Myocyte (in vitro differentiated cells): ENCODE results near the gene SLC5A11. TPM values are rescaled to one million over a fixed set of nuclear protein-coding genes. Genes with fewer than 3 reads are reported as not detected.

ENCODE experiments used
- DNase-seq: peaks from one replicate; pipeline ENCODE4 v3.0.0-alpha.2; 2012; ENCODE audit warnings: low read depth
- total RNA-seq: library from RNA; depleted of rRNA; stranded (reverse); fragments of >200 nt; gene quantifications from 2 replicates; pipeline ENCODE4 v1.2.3, GENCODE V29; 2014

SLC5A11 gene
- total RNA-seq, 1 donor from 2014 or later = not detected

- no peak for DNase-seq
Measured at GRCh38 chr16:24917236-24917635, 71.5 kb downstream of the SLC5A11 start.

DNA sequence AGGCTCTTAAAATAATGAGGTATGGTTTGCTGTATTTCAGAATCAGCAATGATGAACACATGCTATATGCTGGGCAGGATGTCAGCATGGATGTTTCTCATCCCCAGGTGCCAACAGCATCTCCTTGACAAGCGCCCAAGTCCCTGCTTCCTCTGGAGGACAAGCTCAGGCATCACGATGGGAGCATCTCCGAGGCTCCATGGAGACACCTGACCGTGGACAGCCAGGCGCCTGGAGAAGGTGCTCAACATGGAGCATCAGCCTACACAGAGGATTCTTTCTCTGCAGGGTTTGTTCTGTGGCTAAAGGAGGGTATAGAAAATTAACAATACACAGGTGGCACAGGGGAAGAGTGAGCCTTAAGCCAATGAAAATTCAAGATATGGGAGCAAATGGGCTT lies 72.1 kb downstream of the SLC5A11 start:
- no peak for DNase-seq

DNA sequence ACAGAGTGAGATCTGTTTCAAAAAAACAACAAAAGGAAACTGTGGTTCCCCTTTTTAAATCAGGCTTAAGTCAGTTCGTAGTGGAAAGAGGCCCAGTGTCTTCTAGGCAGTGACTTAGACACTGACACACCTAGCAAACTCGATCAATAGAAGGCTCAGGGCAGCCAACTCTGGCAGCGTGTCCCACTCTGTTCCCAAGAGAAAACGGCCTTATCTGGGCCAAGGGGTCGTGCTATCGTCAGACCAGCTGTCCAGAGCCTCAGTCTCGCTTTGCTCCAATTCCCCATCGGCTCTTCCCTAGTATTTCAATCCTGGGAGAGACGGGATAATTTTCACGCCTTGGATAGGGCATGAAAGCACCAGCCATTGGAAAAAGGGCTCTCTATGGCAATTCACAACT lies 72.9 kb downstream of the SLC5A11 start:
- DNase-seq = no peak

DNA sequence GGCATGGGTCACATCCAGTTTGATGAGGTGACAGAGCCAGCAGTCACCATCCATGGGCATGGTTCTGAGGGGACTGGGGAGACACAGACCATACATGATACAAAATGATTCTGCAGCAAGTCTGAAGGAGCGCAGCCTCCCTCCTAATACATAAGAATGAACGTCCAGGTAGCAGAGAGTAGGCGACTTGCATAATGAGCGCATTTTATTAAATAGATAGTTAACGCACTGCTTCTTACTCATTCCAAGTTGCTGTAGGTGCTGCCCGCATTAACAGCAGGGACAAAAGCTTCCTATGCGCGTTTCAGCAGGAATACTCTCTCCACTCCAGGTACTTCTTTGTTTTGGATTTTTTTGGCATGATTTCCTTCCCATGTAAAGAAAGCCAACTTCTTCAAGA lies 73.8 kb downstream of the SLC5A11 start:
- no peak for DNase-seq

- DNase-seq = no peak
Measured at GRCh38 chr16:24920568-24920967, 74.8 kb downstream of the SLC5A11 start.

DNA sequence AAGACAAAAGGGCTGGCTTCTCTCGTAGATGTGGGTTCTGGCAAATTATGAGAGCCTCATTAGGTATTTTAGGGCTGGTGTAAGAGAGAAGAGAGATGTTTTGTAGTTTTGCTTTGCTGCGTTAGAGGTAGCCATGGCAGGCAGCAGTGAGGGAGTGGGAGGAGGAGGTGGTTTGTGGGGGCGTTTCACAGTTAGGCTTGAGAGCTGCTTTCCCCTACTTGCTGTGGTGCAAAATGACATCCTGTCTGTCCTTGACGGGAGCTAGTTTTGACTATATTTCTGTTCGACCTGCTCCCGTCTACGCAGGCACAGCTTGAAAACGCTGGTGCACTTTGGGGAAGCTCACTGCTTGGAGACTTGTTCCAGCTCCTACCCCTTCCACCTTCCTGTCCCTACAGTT lies 75.5 kb downstream of the SLC5A11 start:
- no peak for DNase-seq

- DNase-seq = no peak
Measured at GRCh38 chr16:24925163-24925562, 79.4 kb downstream of the SLC5A11 start.

GRCh38 chr16:24929409-24929808 lies 83.6 kb downstream of the SLC5A11 start:
- DNase-seq = no peak

- no peak for DNase-seq
Measured at GRCh38 chr16:24930440-24930839, 84.7 kb downstream of the SLC5A11 start.

DNA sequence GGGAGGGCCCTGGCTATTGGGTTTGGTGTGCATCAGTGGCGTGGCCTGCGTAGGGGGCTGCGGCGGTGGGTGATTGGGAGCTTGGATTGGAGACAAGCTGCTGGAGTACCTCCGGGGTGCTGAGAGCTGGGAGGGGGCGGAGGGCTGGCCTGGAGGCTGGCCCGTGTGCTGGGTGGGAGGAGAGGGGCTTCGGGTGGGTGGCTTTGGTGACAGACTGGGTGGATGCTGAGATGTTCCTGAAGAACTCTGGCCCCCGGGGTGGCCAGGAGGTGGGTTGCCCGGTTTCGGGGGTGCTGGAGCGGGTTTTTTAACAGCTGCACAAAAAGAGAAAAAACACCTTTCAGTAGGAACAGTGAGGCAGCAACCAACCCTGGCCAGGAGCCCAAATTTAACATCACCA lies 85.3 kb downstream of the SLC5A11 start:
- no peak for DNase-seq

DNA sequence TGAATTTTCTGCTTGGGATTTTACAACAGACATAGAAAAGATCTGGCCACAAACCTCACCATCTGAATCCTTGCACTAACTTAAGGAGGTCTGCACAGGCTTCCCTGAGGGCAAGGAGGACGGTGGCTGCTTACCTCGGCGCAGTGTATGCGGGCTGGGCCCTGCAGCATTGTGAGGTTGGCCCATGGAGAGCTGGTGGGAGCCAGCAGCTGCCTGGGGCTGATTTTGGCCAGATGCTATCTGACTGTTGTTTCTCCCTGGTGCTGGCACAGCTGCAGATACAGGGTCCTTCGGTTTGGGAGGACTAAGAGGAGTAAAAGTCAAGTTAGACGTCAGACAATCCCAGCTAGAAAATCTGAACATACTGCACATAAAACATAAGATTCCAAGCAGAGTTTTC lies 89.6 kb downstream of the SLC5A11 start:
- no peak for DNase-seq

DNA sequence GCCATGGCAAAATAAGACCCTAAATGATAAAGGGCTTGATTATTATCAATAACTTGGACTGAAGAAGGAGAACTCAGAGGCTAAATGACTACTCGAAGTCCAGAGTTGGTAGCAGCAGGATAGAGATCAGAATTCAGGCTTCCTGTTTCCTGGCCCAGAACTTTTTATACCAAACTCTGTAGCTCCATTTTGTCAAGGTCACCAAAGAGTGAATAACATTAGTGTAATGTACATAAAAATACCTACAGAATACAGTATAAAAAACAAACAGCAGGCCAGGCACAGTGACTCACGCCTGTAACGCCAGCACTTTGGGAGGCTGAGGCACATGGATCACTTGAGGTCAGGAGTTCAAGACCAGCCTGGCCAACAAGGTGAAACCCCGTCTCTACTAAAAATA lies 90.4 kb downstream of the SLC5A11 start:
- no peak for DNase-seq

- DNase-seq = no peak
Measured at GRCh38 chr16:24939224-24939623, 93.5 kb downstream of the SLC5A11 start.

GRCh38 chr16:24939738-24940137 lies 94.0 kb downstream of the SLC5A11 start:
- DNase-seq = no peak

DNA sequence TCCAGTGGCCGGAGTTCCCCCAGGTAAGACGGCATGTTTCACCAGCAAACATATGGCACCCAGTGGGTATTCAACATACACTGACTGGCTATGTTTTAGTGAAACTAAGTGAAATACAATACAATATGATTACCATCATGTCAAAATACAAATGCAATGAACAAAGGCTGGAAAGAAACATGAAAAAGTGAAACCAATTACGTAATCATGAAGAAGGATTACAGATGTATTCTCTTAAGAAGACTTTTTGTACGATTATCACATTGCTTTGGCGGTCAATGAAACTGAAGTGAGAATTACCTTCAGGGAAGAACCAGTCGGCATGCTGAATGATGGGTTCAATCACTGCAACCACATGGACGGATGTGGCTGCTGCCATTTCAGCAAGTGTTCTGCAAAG lies 97.7 kb downstream of the SLC5A11 start:
- DNase-seq = no peak

DNA sequence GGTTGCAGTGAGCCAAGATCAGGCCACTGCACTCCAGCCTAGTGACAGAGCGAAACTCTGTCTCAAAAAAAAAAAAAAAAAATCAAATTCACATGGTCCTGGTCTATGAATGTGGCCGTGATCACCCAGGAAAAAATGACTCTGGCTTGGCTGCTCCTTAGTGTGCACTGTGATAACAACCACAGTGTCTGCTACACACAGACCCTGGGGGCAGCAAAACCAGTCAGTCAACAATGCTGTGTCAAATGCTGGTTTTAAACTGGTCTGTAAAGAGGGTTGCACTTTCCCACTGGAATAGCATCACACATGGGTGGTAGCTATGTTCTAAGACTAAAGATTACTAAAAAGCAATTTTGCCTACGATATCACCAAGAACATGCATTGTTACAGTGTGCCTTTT lies 98.4 kb downstream of the SLC5A11 start:
- DNase-seq = no peak

- no peak for DNase-seq
Measured at GRCh38 chr16:24946155-24946554, 100.4 kb downstream of the SLC5A11 start.

GRCh38 chr16:24950275-24950674 lies 104.5 kb downstream of the SLC5A11 start:
- DNase-seq = peak; percentile 10

GRCh38 chr16:24953306-24953705 lies 107.5 kb downstream of the SLC5A11 start:
- no peak for DNase-seq

GRCh38 chr16:24953721-24954120 lies 108.0 kb downstream of the SLC5A11 start:
- no peak for DNase-seq

GRCh38 chr16:24954137-24954536 lies 108.4 kb downstream of the SLC5A11 start:
- no peak for DNase-seq

DNA sequence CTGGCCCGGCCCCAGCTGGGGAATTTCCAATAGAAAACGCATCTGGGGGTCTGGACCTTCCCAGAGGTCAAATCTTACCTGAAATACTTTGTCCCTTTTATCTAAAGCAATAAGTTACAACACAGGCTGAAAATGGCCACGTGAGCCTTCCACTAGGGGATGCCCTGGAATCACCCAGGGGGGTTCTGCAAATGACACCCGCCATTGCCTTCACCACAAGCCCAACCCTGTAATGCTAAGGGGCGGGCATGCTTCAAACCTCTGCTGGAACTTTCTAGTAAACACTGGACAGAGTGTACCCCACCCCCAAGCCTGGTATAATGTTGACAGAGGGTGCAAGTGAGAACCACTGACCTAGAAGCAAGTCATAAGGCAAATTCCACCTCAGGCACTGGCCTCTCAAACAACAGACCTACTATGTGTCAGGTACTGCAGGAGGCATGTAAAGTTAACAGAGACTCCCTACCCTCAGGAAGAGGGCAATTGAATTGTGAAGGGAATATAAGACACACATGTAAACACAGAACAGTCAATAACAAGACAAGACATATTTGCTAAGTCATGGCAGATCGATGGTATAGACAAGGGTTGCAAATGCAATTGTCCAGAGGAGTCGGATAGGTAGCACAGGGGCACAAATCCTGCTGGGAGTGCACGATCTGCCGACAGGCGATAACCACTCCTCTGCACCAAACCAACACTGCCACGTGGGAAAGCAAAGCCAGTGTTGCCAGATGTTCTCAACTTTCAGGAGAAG lies 110.4 kb downstream of the SLC5A11 start:
- no peak for DNase-seq

GRCh38 chr16:24957887-24958286 lies 112.1 kb downstream of the SLC5A11 start:
- no peak for DNase-seq
